Colon (tissue), 2 donors: ENCODE results near the gene ZNRF1.
"Not testable (repeated sequence)": the region's sequence is repeated elsewhere in the genome, so short reads cannot be mapped to it uniquely, and the experiment has no call there.

Source experiments
- FAIRE-seq: peaks from 2 replicates; lab custom pipeline; 2012; peaks lifted over from hg19 to GRCh38; lab: Jason Lieb, UNC
- donor health status: control.
- donor health status: control.

The ZNRF1 gene

GRCh38 chr16:75080205-75081029 lies 81.6 kb downstream of the ZNRF1 start:
- FAIRE-seq: no peak

GRCh38 chr16:75081179-75081859 lies 82.5 kb downstream of the ZNRF1 start:
- no peak for FAIRE-seq

- no peak for FAIRE-seq
These were observed 85.0 kb downstream of the ZNRF1 start for GRCh38 chr16:75083813-75084212.

GRCh38 chr16:75085556-75085955 lies 86.7 kb downstream of the ZNRF1 start:
- FAIRE-seq: no peak

GRCh38 chr16:75086281-75086680 lies 87.5 kb downstream of the ZNRF1 start:
- FAIRE-seq: no peak

- FAIRE-seq: no peak
These were observed 88.0 kb downstream of the ZNRF1 start for GRCh38 chr16:75086688-75087374.

GRCh38 chr16:75087375-75087979 lies 88.7 kb downstream of the ZNRF1 start:
- FAIRE-seq: no peak

- FAIRE-seq: no peak
These were observed 89.4 kb downstream of the ZNRF1 start for GRCh38 chr16:75088216-75088615.

GRCh38 chr16:75088934-75089333 lies 90.1 kb downstream of the ZNRF1 start:
- no peak for FAIRE-seq

- no peak for FAIRE-seq
These were observed 90.8 kb downstream of the ZNRF1 start for GRCh38 chr16:75089486-75090202.

GRCh38 chr16:75090899-75091298 lies 92.1 kb downstream of the ZNRF1 start:
- not testable (repeated sequence) for FAIRE-seq

GRCh38 chr16:75091619-75092018 lies 92.8 kb downstream of the ZNRF1 start:
- not testable (repeated sequence) for FAIRE-seq

GRCh38 chr16:75092777-75093176 lies 94.0 kb downstream of the ZNRF1 start:
- FAIRE-seq: no peak

- no peak for FAIRE-seq
These were observed 95.0 kb downstream of the ZNRF1 start for GRCh38 chr16:75093598-75094540.

- FAIRE-seq: no peak
These were observed 96.4 kb downstream of the ZNRF1 start for GRCh38 chr16:75095204-75095621.

- no peak for FAIRE-seq
These were observed 97.8 kb downstream of the ZNRF1 start for GRCh38 chr16:75096656-75097055.

GRCh38 chr16:75097191-75097761 lies 98.5 kb downstream of the ZNRF1 start:
- FAIRE-seq: no peak

- FAIRE-seq: no peak
These were observed 99.4 kb downstream of the ZNRF1 start for GRCh38 chr16:75097941-75098901.

- FAIRE-seq: no peak
These were observed 100.3 kb downstream of the ZNRF1 start for GRCh38 chr16:75099075-75099667.
